Pulmonary artery endothelial cell (primary cell): ENCODE measurements around the gene NPAS1. TPM values are rescaled to one million over a fixed set of nuclear protein-coding genes. Genes with fewer than 3 reads are reported as not detected.

Experiments
- DNase-seq: peaks from one replicate; pipeline ENCODE4 v3.0.0-alpha.2; 2011; ENCODE audit warnings: low read depth, low spot score
- total RNA-seq: library from RNA; depleted of rRNA; stranded (reverse); fragments of >200 nt; gene quantifications from 2 replicates; pipeline ENCODE4 v1.2.3, GENCODE V29; 2014

NPAS1 gene
- total RNA-seq, 1 donor from 2014 or later = 0.20 TPM

- DNase-seq = no peak
Measured at GRCh38 chr19:47020132-47020805, 632 bp downstream of the NPAS1 start.

GRCh38 chr19:47020992-47021496 is 1.4 kb downstream of the NPAS1 start:
- no peak for DNase-seq

GRCh38 chr19:47021536-47022139 is 2.0 kb downstream of the NPAS1 start:
- DNase-seq = no peak

GRCh38 chr19:47022140-47022536 is 2.5 kb downstream of the NPAS1 start:
- DNase-seq = no peak

- no peak for DNase-seq
Measured at GRCh38 chr19:47022541-47023447, 3.2 kb downstream of the NPAS1 start.

GRCh38 chr19:47023448-47023794 is 3.8 kb downstream of the NPAS1 start:
- no peak for DNase-seq

GRCh38 chr19:47024502-47024901 is 4.9 kb downstream of the NPAS1 start:
- no peak for DNase-seq

- no peak for DNase-seq
Measured at GRCh38 chr19:47026156-47026555, 6.5 kb downstream of the NPAS1 start.

GRCh38 chr19:47026889-47027288 is 7.3 kb downstream of the NPAS1 start:
- no peak for DNase-seq

- DNase-seq = no peak
Measured at GRCh38 chr19:47027586-47028088, 8.0 kb downstream of the NPAS1 start.

- DNase-seq = no peak
Measured at GRCh38 chr19:47028195-47028601, 8.6 kb downstream of the NPAS1 start.

- DNase-seq = no peak
Measured at GRCh38 chr19:47032171-47032811, 12.7 kb downstream of the NPAS1 start.

- peak; percentile 20 for DNase-seq
Measured at GRCh38 chr19:47035127-47036096, 15.8 kb downstream of the NPAS1 start.

- no peak for DNase-seq
Measured at GRCh38 chr19:47036097-47036651, 16.5 kb downstream of the NPAS1 start.

GRCh38 chr19:47037766-47038165 is 18.1 kb downstream of the NPAS1 start:
- no peak for DNase-seq

- DNase-seq = no peak
Measured at GRCh38 chr19:47039239-47039874, 19.7 kb downstream of the NPAS1 start.

GRCh38 chr19:47040869-47041268 is 21.2 kb downstream of the NPAS1 start:
- DNase-seq = no peak

GRCh38 chr19:47044946-47045866 is 25.6 kb downstream of the NPAS1 start:
- no peak for DNase-seq
